Lower lobe of right lung (tissue), 2 donors: ENCODE measurements around the gene BRD7. TPM values are rescaled to one million over a fixed set of nuclear protein-coding genes. Genes with fewer than 3 reads are reported as not detected.

ENCODE experiments used
- ATAC-seq, 2 donors: fragments of 200-7000 bp; cut with Tn5 transposase; one replicate each; pipeline ENCODE4 v1.9.1; 2020 to 2022; ENCODE audit warnings: mild to moderate bottlenecking in 2 of 2, moderate library complexity in 2 of 2
- DNase-seq: peaks from one replicate; pipeline ENCODE4 v3.0.0-alpha.2; 2020
- H3K27ac ChIP-seq: fragments of 200-600 bp; one replicate; pipeline ENCODE4 v1.8.0; 2022
- H3K27me3 ChIP-seq: fragments of 200-600 bp; one replicate; pipeline ENCODE4 v1.8.0; 2022; ENCODE audit warnings: low read depth
- H3K36me3 ChIP-seq: fragments of 200-600 bp; one replicate; pipeline ENCODE4 v1.8.0; 2022; ENCODE audit warnings: mild to moderate bottlenecking
- H3K4me1 ChIP-seq: fragments of 200-600 bp; one replicate; pipeline ENCODE4 v1.8.0; 2022
- H3K4me3 ChIP-seq: fragments of 200-600 bp; one replicate; pipeline ENCODE4 v1.8.0; 2022; ENCODE audit warnings: mild to moderate bottlenecking
- H3K9me3 ChIP-seq: fragments of 200-600 bp; one replicate; pipeline ENCODE4 v1.8.0; 2022
- intact Hi-C: fragments of 100-400 bp; cut with DNase I; formaldehyde crosslinking; loops from one replicate; pipeline ENCODE4 v1.11.0; 2022
- total RNA-seq: library from RNA; stranded (reverse); fragmentation: NEBNext Ultra II Directional; extraction: Animal tissue kit (Norgen Biotek cat#: 25700); gene quantifications from one replicate; pipeline ENCODE4 v1.2.1, GENCODE V29; 2021
- TF ChIP-seq, protein P1 (sequence below): fragments of 200-600 bp; IDR thresholded peaks from one replicate; pipeline ENCODE4 v1.8.0; 2022; ENCODE audit warnings: antibody characterized with exemption, mild to moderate bottlenecking
- donor health status: DM: no; HTN: yes; CAD: no; lungs with severe emphysema.

BRD7 gene
- total RNA-seq, 1 donor from 2014 or later: 76.3 TPM

DNA sequence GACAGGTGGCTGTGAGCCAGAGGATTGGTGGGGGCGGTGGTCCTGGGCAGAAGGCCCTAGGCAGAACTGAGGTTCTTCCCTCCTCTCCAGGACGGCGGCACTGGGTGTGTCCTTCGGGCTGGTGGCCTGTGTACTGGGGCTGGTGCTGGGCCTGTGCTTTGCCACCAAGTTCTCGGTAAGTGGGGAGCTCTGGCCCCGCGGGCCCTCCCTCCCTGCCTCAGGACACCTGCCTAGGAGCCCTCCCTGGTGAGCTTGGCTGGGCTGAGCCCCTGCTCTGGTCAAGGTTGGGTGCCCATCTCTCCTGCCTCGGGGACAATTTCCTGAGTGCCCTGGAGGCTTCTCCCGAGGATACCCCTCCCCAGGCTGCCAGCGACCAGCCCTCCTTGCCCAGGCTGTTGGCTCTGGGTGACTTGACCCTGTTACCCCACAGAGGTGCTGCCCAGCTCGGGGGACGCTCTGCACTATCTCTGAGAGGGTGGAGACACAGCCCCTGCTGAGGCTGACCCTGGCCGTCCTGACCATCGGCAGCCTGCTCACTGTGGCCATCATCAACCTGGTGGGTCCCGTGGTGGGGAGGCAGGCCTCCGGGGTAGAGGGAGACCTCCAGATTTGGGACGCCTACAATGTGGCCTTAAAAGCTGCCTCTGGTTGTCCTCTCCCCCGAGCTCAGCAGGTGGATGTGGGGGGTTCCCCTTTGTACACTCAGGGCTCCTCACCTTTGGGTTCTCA is 60.4 kb downstream of the BRD7 start:
- H3K9me3 ChIP-seq: no peaks in the 10 kb centered on the region
- ATAC-seq: no peak
- no peak overlapping the region for H3K27ac ChIP-seq
- DNase-seq: no peak
- TF ChIP-seq, protein P1, sequence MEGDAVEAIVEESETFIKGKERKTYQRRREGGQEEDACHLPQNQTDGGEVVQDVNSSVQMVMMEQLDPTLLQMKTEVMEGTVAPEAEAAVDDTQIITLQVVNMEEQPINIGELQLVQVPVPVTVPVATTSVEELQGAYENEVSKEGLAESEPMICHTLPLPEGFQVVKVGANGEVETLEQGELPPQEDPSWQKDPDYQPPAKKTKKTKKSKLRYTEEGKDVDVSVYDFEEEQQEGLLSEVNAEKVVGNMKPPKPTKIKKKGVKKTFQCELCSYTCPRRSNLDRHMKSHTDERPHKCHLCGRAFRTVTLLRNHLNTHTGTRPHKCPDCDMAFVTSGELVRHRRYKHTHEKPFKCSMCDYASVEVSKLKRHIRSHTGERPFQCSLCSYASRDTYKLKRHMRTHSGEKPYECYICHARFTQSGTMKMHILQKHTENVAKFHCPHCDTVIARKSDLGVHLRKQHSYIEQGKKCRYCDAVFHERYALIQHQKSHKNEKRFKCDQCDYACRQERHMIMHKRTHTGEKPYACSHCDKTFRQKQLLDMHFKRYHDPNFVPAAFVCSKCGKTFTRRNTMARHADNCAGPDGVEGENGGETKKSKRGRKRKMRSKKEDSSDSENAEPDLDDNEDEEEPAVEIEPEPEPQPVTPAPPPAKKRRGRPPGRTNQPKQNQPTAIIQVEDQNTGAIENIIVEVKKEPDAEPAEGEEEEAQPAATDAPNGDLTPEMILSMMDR: no peak
- H3K4me3 ChIP-seq: no peak overlapping the region
- H3K27me3 ChIP-seq: no peaks in the 10 kb centered on the region
- H3K4me1 ChIP-seq: peaks cover 12% of the 10 kb centered on the region
- H3K36me3 ChIP-seq: peaks cover 79% of the 10 kb centered on the region
- intact Hi-C loops: no loop called here

DNA sequence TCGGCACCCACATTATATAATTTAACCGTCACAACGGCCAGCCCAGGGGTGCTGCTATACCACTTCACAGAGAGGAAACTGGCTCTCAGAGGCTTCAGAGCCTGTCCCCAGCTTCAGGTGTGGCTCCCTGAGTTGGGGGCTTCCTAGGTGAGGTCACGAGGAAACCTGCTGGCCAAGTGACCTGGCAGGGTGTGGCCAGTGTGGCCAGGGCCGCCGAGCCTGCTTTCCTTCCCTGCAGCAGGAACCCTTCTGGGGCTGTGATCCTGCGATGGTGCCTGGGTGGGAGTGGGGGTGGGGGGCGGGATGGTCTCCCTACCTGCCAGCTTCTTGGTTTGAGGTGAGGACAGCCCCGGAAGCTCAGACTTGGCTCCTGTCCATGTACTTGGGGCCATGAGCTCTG is 62.5 kb downstream of the BRD7 start:
- ATAC-seq: no peak
- H3K36me3 ChIP-seq: peaks cover 77% of the 10 kb centered on the region
- H3K4me1 ChIP-seq: peaks cover 19% of the 10 kb centered on the region
- no peaks in the 10 kb centered on the region for H3K27me3 ChIP-seq
- DNase-seq: no peak
- intact Hi-C loops: no loop called here
- H3K27ac ChIP-seq: no peak overlapping the region
- TF ChIP-seq, protein P1: no peak
- no peaks in the 10 kb centered on the region for H3K9me3 ChIP-seq
- no peak overlapping the region for H3K4me3 ChIP-seq

DNA sequence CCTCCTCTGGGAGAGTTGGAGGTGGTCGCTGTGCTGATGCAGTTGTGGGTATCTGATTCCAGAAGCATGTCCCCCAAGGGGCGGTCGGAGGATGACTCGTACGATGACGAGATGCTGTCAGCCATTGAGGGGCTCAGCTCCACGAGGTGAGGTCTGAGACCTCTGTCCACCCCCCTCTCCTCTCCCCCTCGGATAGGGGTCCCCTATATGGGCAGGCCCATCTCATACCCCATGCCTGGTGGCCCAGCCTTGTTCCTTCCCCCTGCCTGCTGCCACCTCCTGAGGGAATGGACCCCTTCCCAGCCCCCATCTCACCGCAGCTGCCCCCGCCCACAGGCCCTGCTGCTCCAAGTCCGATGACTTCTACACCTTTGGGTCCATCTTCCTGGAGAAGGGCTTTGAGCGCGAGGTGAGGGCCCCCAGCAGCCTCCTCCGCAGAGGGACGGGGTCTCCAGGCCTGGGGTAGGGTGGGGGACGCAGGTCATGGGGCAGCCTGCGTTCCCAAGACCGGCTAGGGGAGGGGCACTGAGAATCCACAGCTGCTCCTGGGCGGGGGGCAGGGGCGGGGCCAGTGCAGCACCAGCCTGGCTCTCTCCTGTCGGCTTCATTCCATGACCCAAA is 63.2 kb downstream of the BRD7 start:
- H3K4me1 ChIP-seq: peaks cover 19% of the 10 kb centered on the region
- intact Hi-C loops: no loop called here

DNA sequence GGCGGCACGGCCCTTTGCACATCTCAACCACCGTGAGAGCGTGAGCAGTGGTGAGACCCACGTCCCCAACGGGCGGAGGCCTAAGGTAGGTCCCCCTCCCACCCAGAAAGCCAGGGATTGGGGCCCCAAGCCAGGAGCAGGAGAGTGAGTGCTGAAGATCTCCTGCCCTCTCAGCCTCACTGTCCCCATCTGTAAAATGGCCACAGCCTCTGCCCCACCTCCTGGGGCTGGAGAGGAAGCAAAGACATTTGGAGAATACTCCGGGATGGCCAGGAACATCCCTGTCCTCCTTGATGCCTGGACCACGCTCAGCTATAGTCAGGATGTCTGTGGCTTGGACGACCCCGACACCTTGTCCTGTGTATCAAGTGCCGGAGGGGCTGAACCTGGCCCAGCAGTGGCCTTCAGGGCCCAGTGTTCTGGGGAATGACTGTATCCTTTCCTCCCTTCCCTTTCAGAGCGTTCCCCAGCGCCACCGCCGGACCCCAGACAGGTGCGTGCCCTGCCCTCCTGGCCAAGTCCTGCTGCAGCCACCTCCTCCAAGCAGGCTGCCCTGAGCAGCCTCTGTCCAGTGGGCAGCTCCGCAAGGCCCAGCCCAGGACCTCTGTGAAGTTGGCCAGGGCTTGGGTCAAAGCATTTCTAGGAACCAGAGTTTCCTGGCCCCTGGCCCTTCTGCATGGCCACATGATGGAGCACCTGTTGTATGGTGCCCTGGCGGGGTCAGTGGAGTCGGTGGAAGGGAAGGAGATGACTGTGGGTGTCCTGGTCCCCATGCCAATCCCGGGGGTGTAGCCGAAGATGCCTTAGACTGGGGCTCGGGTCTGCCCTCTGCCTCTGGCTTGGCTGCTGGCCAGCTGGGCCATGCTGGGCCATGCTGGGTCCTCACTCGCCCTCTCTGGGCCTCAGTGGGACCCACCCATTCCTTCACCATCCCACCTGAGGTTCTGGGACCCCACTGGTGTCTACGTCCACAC is 64.0 kb downstream of the BRD7 start:
- TF ChIP-seq, protein P1: no peak
- peak overlapping the region; percentile 66 for H3K27ac ChIP-seq
- intact Hi-C loops: no loop called here
- H3K36me3 ChIP-seq: peaks cover 81% of the 10 kb centered on the region
- no peak overlapping the region for H3K4me3 ChIP-seq
- H3K27me3 ChIP-seq: no peaks in the 10 kb centered on the region
- H3K9me3 ChIP-seq: no peaks in the 10 kb centered on the region
- ATAC-seq (no peak), DNase-seq (no peak)
- H3K4me1 ChIP-seq: peaks cover 19% of the 10 kb centered on the region

More for the DNA sequence above, 63.2 kb downstream of the BRD7 start:
- H3K36me3 ChIP-seq: peaks cover 78% of the 10 kb centered on the region
- TF ChIP-seq, protein P1: no peak
- H3K27ac ChIP-seq: no peak overlapping the region
- no peak overlapping the region for H3K4me3 ChIP-seq
- H3K9me3 ChIP-seq: no peaks in the 10 kb centered on the region
- peak; percentile 33 for DNase-seq
- ATAC-seq: no peak
- no peaks in the 10 kb centered on the region for H3K27me3 ChIP-seq
